ENCODE results near the gene CDH2.

The CDH2 gene

DNA sequence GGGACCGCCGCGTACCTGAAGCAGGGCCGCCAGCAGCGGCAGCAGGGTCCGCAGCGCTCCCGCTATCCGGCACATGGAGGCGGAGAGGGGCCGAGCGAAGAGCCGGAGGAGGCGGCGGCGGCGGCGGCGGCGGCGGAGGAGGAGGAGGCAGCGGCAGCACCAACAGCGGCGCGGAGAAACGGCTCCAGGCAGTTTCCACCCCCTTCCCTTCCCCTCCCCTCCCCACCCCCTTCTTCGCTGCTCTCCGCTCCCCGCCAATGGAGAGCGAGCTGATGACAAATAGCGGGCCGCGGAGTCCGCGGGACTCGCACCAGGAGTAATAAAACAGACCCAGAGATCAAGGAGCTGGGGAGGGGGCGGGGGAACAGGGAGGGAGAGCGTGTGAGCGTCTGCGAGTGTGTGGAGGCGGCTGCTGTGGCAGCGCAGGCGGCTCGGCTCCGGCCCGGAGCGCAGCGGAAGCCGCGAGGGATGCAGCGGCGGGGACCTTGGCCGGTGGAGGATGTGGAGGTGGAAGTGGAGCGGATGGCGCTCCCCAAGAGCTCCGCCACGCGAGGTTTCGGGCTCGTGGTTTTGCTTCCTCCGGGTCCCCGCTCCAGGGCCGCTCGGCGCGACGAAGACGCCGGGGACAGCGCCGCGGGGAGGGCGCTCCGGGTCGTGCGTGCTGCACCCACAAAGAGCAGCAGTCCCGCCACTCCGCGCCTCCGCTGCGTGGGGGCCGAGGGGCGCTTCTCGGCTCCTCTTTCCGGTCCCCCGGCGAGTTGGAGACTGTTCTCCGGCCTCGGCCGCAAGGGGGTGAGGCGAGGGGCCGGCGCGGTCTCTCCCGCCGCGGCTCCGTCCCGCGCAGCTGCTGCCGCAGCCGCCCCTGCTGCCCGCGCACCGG lies at the start of gene CDH2:
Gene CDH2, minus strand, starts transcription at position 183 of the 880 bp plus-strand sequence. Its CDS starts 108 bp downstream, at position 75.
- peak; percentile 94 for DNase-seq

- DNase-seq: no peak
Observed at GRCh38 chr18:28212060-28212459, 35.1 kb upstream of the CDH2 start.

DNA sequence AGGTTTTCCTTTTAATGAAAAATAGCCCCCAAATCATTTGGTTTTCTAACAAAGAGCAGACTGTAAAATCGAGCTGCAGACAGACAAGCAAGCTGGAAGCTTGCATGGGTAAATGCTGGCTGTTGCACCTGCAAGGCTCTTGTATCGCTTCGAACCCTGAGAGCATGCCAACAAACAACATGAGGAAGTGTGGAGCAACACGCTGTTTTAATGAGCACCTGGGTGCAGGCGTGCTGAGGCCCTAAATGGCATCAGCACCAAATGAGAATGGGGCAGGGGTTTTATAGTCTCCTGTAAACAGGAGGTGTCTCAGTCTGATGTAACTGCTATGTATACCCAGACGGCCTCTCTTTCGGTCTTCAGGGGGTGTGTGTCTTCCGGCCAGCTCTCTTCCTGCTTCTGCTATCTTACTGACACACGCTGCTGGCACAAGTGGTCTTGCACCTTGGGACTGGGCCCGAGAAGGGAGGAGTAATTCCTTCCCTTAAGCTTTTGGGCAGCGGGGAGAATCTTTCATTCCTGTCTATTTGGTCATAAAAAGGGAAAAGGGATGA lies 31.9 kb upstream of the CDH2 start:
- no peak for DNase-seq

DNA sequence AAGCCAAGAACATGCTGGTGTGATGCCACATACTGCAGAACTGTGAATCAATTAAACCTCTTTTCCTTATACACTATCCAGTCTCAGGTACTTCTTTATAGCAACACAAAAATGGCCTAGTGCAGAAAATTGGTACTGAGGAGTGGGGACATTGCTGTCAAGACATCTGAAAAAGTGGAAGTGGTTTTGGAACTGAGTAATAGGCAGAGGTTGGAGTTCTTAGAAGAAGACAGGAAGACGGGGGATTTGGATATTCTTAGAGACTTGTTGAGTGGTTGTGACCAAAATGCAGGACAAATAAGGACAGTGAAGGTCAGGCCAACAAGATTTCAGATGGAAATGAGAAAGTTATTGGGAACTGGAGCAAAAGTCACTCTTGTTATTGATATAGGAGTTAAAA lies 31.3 kb upstream of the CDH2 start:
- no peak for DNase-seq

DNA sequence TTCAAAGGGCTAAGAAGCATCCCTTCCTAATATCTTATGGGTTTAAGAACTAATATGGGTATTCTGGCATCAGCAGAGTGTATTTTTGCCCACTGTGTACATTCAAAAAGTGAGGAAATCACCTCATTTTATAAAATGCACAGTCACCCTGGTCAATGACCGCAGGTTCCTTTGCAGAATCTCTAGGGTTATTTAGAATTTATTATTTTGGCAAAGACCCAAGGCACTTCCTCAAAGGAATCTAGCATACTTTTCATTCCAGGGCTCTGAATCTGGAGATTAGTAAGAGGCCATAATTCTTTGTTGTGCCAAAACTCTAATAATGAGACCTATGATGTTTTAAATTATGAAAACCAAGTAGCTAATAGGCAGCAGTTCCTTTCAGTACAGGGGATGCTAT lies 27.2 kb upstream of the CDH2 start:
- DNase-seq: no peak

- DNase-seq: no peak
Observed at GRCh38 chr18:28201056-28201455, 24.1 kb upstream of the CDH2 start.

DNA sequence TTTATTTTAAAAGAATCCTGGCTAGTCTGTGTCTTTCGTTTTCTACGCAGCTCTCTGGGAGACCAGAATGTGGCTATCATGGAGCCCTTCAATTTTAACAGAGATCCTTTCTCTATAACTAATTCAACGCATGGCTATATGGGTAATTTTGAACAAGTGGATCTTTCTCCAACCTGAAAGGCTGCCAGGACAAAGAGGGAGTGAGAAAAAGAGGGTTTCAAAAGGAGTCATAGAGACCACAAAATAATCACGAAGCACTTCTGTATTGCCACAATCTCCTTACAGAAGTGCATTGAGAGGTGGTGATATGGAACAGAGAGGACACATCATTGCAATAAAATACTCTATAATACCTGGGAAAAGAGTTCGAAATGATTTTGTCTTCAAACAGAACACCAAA lies 21.7 kb upstream of the CDH2 start:
- DNase-seq: no peak

GRCh38 chr18:28193177-28193778 lies 16.3 kb upstream of the CDH2 start:
- no peak for DNase-seq

DNA sequence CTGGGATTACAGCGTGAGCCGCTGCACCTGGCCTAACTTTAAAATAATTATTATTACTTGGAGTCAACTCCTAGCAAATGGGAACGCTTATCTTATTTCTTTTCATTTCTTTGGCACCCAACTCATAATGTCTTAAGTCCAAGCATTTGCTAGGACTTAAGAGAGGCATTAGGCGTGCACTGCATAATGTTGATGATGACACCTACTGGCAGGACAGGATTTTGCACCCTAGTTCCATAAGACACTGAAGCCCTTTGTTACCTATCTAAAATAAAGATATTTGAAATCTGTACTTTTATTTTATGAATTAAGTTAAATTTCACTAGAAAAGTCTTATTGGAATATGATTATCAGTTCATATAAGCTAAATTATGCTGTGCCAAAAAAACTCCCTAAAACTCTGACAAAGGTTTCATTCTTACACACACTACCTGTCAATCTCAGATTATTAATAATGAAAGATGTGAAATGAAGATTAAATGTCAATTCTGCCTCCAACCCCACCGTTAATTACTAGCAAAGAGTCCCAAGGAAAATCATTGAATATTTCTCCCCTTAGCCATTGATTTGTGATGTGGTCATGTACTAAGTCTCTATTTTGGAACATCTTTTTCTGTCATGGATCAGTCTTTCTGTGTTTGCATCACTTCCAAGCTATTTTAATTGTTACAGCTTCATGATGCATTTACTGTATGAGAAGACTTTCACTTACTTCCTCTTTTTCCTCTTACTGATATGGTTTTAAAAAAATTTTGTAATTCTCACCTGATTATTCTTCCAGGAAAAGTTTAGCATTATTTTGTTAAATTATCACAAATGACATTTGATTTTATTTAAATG lies 12.7 kb upstream of the CDH2 start:
- DNase-seq: no peak

DNA sequence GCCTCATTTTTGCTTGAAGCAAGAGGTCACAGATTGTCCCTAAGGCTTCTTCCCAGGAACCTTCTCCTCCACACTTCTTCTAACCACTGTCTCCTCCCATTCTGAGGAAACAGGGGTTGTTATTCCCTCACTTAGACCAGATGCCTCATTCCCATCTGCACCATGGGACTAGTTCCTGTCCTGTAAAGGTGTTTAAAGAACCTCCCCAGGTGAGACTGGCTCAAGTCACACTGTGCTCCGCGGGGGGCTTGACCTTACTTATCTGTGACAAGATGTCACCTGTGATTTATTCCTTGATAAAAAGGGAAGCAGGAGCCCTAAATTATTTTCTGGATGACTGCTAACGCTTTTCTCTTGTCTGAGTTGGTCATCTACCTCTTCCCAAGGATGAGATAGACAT lies 8.2 kb upstream of the CDH2 start:
- DNase-seq: no peak

DNA sequence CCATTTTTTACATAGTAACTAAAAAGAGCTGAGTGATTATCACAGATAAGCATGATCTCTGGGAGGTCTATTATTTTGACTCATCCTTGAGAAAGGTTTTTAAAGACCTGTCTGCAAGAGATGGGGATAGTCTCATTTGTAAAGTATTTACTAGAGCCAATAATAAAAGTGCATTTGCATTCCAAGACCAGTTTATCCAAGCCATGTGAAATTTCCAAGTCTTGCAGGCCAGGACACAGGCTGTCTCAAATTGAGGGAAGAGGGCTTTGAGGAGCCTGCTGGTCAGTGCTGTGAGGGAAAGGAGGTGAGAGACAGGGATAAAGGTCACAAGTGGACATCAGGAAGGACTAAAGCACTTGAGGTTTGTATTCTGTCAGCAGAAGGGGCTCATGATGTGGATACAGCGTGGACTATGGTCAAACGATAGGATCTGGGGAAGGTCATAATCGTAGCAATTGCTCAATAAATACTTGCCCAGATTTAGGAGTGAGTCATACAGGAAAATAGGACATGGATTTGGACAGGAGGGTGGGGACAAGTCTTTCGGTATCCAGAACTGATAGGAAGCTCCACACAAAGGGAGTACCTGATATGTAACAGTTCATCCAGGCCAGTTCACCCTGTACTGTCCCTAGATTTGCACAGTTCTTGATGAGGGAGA lies 6.6 kb upstream of the CDH2 start:
- DNase-seq: no peak

DNA sequence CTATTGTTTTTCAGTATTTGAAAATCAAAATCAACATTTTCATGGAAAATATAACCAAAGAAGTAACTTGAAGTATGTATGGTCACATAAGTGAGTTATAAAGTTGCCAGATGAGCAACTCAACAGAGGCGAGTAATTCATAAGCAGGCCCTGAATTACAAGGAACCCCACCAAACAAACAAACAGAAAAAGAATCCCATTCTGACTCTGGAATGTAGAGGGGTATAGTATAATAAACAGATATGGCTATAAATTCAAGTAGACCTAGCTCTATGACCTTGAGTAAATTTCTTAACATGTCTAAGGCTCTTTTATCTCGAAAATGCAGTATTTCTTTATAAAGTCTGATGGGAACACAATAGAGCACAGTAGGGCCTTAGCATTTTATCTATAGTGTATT lies 4.7 kb upstream of the CDH2 start:
- DNase-seq: no peak

DNA sequence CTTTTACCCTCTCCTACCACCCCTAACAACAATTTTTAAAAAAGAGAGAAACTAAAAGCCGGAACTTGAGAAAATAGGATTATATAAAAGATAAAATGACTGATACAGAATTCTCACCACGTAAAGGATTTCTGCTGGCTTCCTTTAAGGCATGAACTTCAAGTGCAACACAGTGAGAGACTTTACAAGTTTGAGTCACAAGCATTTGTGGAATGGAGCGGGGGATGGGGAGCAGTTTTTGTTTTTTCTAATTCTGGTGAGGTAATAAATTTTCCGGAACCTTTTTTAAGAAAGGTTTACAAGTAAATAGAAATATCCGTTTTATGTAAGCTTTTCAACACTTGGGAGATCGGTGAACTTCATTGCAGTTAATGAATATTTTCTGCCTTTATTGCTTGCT lies 1.8 kb upstream of the CDH2 start:
- DNase-seq: no peak

DNA sequence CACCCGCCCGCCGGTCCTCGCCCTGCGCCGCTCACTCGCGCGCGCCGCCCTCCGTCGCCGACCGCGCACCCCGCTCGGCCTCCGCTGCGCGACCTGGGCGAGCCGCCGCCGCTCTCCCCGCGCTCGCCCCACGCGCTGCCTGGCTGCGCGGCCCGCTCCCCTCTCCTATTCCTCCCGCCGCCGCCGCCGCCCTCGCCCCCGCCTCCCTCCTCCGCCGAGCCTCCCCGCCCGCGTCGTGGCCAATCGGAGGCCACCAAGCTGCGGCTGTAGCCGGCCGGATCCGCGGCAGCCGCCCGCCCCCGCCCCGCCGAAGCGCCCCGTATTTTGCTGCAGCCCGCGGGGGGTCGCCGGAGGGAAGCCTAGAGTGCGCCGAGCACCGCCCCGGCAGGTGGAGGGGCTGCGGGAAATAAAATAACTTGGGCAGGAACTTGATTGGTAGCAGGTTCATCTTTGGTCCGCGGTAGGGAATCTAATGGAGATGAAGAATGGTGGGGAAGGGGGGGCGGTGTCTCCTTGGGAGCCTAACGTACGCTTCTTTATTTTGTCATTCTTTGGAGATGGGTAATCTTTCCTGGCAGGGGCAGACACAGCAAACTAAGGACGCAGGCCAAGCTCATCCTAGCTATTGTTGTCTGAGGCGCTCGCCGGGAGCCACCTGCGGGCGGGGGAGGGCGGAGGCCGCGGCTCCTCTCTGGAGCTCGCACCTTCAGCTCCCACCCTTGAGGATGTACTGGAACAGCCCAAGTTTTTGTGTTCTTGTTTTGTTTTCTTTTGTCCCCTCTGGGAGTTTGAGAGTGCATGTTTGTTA lies 1.1 kb upstream of the CDH2 start:
- peak; percentile 98 for DNase-seq

DNA sequence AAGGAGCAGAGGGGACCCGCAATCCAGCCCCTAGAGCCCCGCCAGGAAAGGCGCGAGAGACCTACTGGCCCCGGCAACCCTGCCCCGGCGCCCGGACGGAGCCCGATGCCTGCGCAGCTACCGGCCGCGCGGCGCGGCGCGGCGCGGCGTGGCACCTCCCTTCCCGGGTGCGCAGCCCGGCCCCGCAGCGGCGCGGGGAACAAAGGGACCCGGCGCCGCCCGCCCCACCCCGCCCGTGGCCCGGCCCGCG lies 307 bp downstream of the CDH2 start:
- no peak for DNase-seq

GRCh38 chr18:28175930-28176697 lies 816 bp downstream of the CDH2 start:
- peak; percentile 57 for DNase-seq

DNA sequence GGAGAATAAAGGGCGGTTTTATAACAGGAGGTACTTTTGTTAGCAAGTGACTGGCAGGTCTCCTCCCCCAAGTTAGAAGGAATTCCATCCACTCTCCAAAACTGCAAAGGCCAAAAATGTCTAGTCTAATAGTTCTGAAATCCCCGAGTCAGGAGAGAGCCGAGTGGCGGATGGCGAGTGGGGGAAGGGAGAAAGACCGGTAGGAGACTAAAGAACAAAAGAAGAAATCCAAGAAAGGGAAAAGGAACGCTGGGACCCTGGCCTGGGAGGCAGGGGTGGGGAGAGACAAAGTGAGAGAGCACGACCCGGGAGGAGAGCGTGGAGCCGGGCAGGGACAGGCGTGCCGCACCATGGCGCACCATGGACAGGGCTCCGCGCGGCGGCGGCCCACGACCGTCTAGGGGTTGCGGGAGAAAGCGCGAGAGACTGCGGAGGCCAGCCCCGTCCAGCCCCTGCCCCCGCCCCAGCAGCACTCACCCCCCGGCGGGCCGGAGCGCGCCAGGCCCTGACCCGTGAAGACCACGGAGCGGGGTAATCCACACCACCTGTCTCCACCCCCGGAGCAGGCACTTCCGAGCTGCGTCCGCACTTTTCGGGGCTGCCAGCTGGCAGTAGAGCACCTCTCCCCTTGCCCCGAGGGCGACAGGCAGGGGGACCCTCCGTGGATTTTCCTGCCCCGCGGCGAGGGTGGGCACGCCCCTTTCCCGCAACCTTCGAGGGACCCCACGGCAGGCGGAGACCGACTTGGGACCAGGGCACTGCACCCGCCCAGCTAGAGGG lies 1.6 kb downstream of the CDH2 start:
- peak; percentile 36 for DNase-seq

GRCh38 chr18:28174181-28174905 lies 2.6 kb downstream of the CDH2 start:
- no peak for DNase-seq

DNA sequence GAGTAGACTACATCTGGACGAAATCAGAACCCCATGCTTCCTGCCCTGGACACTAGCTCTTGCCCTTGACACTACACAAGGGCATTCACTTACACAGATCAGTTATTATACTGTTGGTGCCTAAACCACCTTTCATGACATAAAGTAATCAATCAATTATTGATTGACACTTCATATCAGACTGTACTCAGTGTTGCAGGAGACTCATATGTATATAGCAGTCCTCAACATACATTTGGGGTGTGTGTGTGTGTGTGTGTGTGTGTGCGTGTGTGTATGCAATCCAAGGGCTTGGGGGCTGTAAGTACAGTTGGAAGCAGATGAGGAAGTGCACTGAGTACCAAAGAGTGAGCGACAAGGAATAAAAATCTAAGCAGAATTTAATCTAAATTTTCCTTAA lies 5.1 kb downstream of the CDH2 start:
- DNase-seq: no peak

DNA sequence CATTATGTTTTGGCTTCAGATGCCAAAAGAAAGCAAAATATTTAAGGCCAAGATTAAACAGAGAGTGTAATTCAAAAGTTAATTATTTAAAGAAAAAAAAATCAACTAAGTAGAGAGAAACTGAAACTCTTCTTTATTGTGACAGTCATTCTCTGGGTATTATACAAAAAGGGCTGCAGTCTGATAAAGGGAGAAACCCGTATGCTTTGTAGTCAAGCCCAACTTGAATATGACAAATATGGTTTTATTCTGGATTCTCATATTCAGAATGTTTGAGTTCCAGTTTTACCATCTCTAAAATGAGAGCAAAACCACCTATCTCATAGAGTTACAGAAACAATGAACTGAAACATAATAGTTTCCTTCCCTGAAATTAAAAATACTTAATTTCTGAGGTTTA lies 8.2 kb downstream of the CDH2 start:
- DNase-seq: no peak
